ENCODE results near the gene IQCK.

- TF ChIP-seq CTCF (IDR thresholded peaks at IDR 0.05) = no peak
- no peak for TF ChIP-seq NPAS2 (CRISPR knock-in tag; IDR thresholded peaks at IDR 0.05; ENCODE audit: borderline replicate concordance)
- TF ChIP-seq BCL3 (IDR thresholded peaks at IDR 0.05) = no peak
Observed at GRCh38 chr16:19781226-19781625, 63.2 kb downstream of the IQCK start.

Measured in A549 (cell line).